Upper lobe of right lung (tissue), 1 donor: Measurements from ENCODE around the gene RPS6KA3. TPM values are rescaled to one million over a fixed set of nuclear protein-coding genes. Genes with fewer than 3 reads are reported as not detected.

Experiments used
- ATAC-seq: fragments of 200-7000 bp; cut with Tn5 transposase; one replicate; pipeline ENCODE4 v1.9.1; 2020; ENCODE audit warnings: mild to moderate bottlenecking, moderate library complexity
- DNase-seq: peaks from one replicate; pipeline ENCODE4 v3.0.0-alpha.2; 2020
- H3K27ac ChIP-seq: fragments of 200-600 bp; one replicate; pipeline ENCODE4 v1.8.0; 2022
- H3K27me3 ChIP-seq: fragments of 200-600 bp; one replicate; pipeline ENCODE4 v1.8.0; 2022; ENCODE audit warnings: mild to moderate bottlenecking
- H3K36me3 ChIP-seq: fragments of 200-600 bp; one replicate; pipeline ENCODE4 v1.8.0; 2022
- H3K4me1 ChIP-seq: fragments of 200-600 bp; one replicate; pipeline ENCODE4 v1.8.0; 2022
- H3K4me3 ChIP-seq: fragments of 200-600 bp; one replicate; pipeline ENCODE4 v1.8.0; 2022; ENCODE audit warnings: mild to moderate bottlenecking
- H3K9me3 ChIP-seq: fragments of 200-600 bp; one replicate; pipeline ENCODE4 v1.8.0; 2022
- CTCF ChIP-seq: fragments of 200-600 bp; IDR thresholded peaks from one replicate; pipeline ENCODE4 v1.8.0; 2022; ENCODE audit warnings: antibody characterized with exemption
- intact Hi-C: fragments of 100-400 bp; cut with DNase I; formaldehyde crosslinking; loops from one replicate; pipeline ENCODE4 v1.11.0; 2022
- total RNA-seq: library from RNA; stranded (reverse); fragmentation: NEBNext Ultra II Directional; extraction: Animal tissue kit (Norgen Biotek cat#: 25700); gene quantifications from one replicate; pipeline ENCODE4 v1.2.1, GENCODE V29; 2021
- donor health status: DM: no; HTN: yes; CAD: no; lungs with severe emphysema.

Gene RPS6KA3
- total RNA-seq, 1 donor from 2014 or later: 70.5 TPM

GRCh38 chrX:20143111-20143510, 123.6 kb downstream of the RPS6KA3 start:
- Histone ChIP-seq H3K36me3 (no peaks in the 10 kb centered on the region), H3K9me3 (no peaks in the 10 kb centered on the region), H3K27me3 (no peaks in the 10 kb centered on the region), H3K4me3 (no peak overlapping the region), H3K27ac (no peak overlapping the region), H3K4me1 (peaks cover 9% of the 10 kb centered on the region)
- intact Hi-C loops: no loop called here
- no peak for DNase-seq
- no peak for ATAC-seq
- no peak for TF ChIP-seq CTCF

- ATAC-seq (peak; percentile 100), DNase-seq (peak; percentile 97)
- peaks cover 9% of the 10 kb centered on the region for H3K4me1 ChIP-seq
- H3K9me3 ChIP-seq: no peaks in the 10 kb centered on the region
- H3K27me3 ChIP-seq: no peaks in the 10 kb centered on the region
- intact Hi-C loops: no loop called here
- peak within 1 kb of the TSS; percentile 90 for H3K27ac ChIP-seq
- TF ChIP-seq CTCF: no peak
- H3K36me3 ChIP-seq: peaks cover 12% of the 10 kb centered on the region
- peak within 1 kb of the TSS; percentile 68 for H3K4me3 ChIP-seq
These were observed 125.2 kb downstream of the RPS6KA3 start, which contains the start of gene EIF1AX for GRCh38 chrX:20141281-20142220. Gene EIF1AX, minus strand, starts transcription at chrX:20141838. Its CDS starts 198 bp downstream, at chrX:20141640.

GRCh38 chrX:20140420-20140819, 126.3 kb downstream of the RPS6KA3 start:
- ATAC-seq: no peak
- Histone ChIP-seq H3K27ac (no peak overlapping the region), H3K4me3 (peak overlapping the region; percentile 68), H3K9me3 (no peaks in the 10 kb centered on the region), H3K36me3 (peaks cover 16% of the 10 kb centered on the region), H3K4me1 (peaks cover 9% of the 10 kb centered on the region), H3K27me3 (no peaks in the 10 kb centered on the region)
- intact Hi-C loops: no loop called here
- TF ChIP-seq CTCF: no peak
- DNase-seq: no peak

GRCh38 chrX:20139966-20140365, 126.7 kb downstream of the RPS6KA3 start:
- H3K27ac ChIP-seq: no peak overlapping the region
- intact Hi-C loops: no loop called here
- H3K27me3 ChIP-seq: no peaks in the 10 kb centered on the region

GRCh38 chrX:20135944-20136343, 130.8 kb downstream of the RPS6KA3 start:
- peaks cover 9% of the 10 kb centered on the region for H3K4me1 ChIP-seq
- peaks cover 58% of the 10 kb centered on the region for H3K36me3 ChIP-seq
- DNase-seq (no peak), ATAC-seq (no peak)
- H3K27me3 ChIP-seq: no peaks in the 10 kb centered on the region
- TF ChIP-seq CTCF: no peak
- no peak overlapping the region for H3K4me3 ChIP-seq
- intact Hi-C loops: no loop called here
- no peak overlapping the region for H3K27ac ChIP-seq
- H3K9me3 ChIP-seq: no peaks in the 10 kb centered on the region

More at GRCh38 chrX:20139966-20140365, 126.7 kb downstream of the RPS6KA3 start:
- DNase-seq (no peak), ATAC-seq (no peak)
- H3K4me1 ChIP-seq: peaks cover 9% of the 10 kb centered on the region
- peaks cover 19% of the 10 kb centered on the region for H3K36me3 ChIP-seq
- peak overlapping the region; percentile 68 for H3K4me3 ChIP-seq
- H3K9me3 ChIP-seq: no peaks in the 10 kb centered on the region
- no peak for TF ChIP-seq CTCF
